Measurements from ENCODE around the gene DNAAF1. TPM values are rescaled to one million over a fixed set of nuclear protein-coding genes. Genes with fewer than 3 reads are reported as not detected.

Gene DNAAF1
- total and polyA plus RNA-seq, 4 experiments from 2014 or later = 0.19 to 1.2 TPM; not detected in 2

DNA sequence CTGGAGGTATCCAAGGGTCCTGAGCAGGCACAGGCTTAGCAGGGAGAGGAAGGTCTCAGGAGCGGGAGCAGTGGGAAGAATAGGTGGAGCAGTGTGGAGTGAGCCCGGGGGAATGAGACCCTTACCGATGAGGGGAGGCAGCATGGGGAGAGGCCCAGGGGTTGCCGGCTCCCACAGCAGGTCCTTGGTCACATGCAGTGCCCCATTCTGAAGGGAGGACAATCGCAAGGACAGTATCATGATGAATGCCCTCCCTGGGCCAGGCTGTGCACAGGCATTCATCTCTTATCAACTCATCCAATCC lies 38.4 kb downstream of the DNAAF1 start:
- H3K9me3 Mint-ChIP-seq = no peaks in the 10 kb centered on the region
- peaks cover 10 to 32% (median 21%) of the 10 kb centered on the region in 4 donors for H3K4me1 Mint-ChIP-seq
- ChIA-PET POLR2A (ENCODE audit: partially characterized antibody) (no interaction called here), CTCF (ENCODE audit: partially characterized antibody) (interaction anchor here (1.8 to 2.5 kb wide), 2 partner anchors 8 to 99 kb away, joined by 6 to 8 read pairs; no protein-coding TSS in a partner anchor)
- no peak overlapping the region for H3K27ac Mint-ChIP-seq
- H3K27me3 Mint-ChIP-seq = no peaks in the 10 kb centered on the region
- Histone ChIP-seq H3K9me3 (ENCODE audit: control insufficient read depth in 1 of 2, low read length in 2 of 2) (no peaks in the 10 kb centered on the region), H3K4me1 (ENCODE audit: insufficient read depth, low read length) (peaks cover 19% of the 10 kb centered on the region), H3K4me3 (ENCODE audit: low read length in 2 of 2) (no peak overlapping the region), H3K27me3 (ENCODE audit: insufficient read depth, low read length) (no peaks in the 10 kb centered on the region), H3K27ac (ENCODE audit: low read depth, low read length) (no peak overlapping the region), H3K36me3 (ENCODE audit: insufficient read depth, low read length) (peaks cover 42% of the 10 kb centered on the region)
- peaks cover 16 to 35% of the 10 kb centered on the region in 2 donors for H3K36me3 Mint-ChIP-seq
- no peak for DNase-seq
- no peak overlapping the region for H3K4me3 Mint-ChIP-seq
- intact Hi-C loops (cut with micrococcal nuclease) = no loop called here

DNA sequence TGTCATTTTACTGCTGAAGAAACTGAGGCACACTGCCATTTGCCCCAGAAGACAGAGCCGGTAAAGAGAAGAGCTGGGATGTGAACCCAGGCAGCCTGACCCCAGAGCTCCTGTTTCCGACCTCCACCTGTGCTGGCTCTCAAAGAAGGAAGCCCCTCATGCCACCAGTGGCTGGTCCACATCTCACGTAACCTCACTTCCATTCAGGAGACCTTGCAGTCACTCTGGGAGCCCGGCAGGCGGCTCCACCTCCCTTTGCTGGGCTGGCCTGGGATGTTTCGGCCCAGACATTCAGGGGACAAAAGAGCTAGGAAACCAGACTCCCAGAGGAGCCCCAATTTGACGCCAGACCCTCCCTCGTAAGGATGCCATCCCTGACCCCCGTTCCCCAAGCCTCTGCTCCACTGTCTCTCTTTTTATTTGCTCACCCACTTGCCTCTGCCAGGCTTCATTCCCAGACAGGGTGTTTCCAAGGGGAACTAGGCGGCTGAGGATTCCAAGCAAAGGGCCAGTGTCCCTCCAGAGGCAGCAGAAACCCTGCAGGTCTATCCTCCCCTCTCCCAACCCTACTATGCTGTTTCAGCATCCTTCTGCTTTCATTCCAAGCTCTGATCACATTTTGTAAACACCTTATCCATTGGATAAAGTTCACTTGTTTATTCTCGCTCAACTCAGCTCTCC lies 38.9 kb downstream of the DNAAF1 start:
- Mint-ChIP-seq H3K27me3 (no peaks in the 10 kb centered on the region), H3K4me3 (peak overlapping the region in 1 of 8 donors; percentile 15), H3K4me1 (peaks cover 10 to 32% (median 21%) of the 10 kb centered on the region in 4 donors), H3K36me3 (peaks cover 16 to 30% of the 10 kb centered on the region in 2 donors), H3K9me3 (no peaks in the 10 kb centered on the region), H3K27ac (peak overlapping the region in 1 of 7 donors; percentile 67)
- ChIA-PET CTCF (ENCODE audit: partially characterized antibody) (interaction anchor here (1.8 to 2.5 kb wide), 2 partner anchors 9 to 100 kb away, joined by 6 to 8 read pairs; no protein-coding TSS in a partner anchor), POLR2A (ENCODE audit: partially characterized antibody) (no interaction called here)
- no peaks in the 10 kb centered on the region for H3K27me3 ChIP-seq (ENCODE audit: insufficient read depth, low read length)
- no peak for DNase-seq
- no peak overlapping the region for H3K4me3 ChIP-seq (ENCODE audit: low read length in 2 of 2)
- H3K27ac ChIP-seq (ENCODE audit: low read depth, low read length) = no peak overlapping the region
- H3K9me3 ChIP-seq (ENCODE audit: control insufficient read depth in 1 of 2, low read length in 2 of 2) = no peaks in the 10 kb centered on the region
- H3K36me3 ChIP-seq (ENCODE audit: insufficient read depth, low read length) = peaks cover 38% of the 10 kb centered on the region
- intact Hi-C loops (cut with micrococcal nuclease) = no loop called here
- H3K4me1 ChIP-seq (ENCODE audit: insufficient read depth, low read length) = peaks cover 19% of the 10 kb centered on the region

DNA sequence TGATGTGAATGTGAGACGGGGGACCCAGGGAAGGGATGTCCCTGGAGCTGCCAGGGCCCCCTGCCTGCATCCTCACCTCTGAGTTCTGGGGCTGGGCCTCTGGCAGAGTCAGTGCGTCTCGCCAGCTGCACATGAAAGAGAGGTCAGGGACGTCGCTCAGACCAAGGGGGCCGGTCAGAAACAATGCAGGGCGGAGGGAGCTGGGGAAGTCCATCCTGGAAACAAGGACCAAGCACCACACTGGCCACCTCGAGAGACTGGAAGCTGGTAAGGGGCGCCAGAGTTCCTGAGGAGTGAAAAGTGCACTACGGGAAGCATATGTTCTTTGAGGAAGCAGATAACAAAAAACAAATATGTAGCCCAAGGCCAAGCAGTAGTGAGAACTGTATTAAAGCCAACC lies 39.7 kb downstream of the DNAAF1 start:
- CTCF ChIA-PET (ENCODE audit: partially characterized antibody) = interaction anchor here (1.8 to 2.5 kb wide), 2 partner anchors 9 to 101 kb away, joined by 6 to 8 read pairs; no protein-coding TSS in a partner anchor
- Histone ChIP-seq H3K9me3 (ENCODE audit: control insufficient read depth in 1 of 2, low read length in 2 of 2) (no peaks in the 10 kb centered on the region), H3K27me3 (ENCODE audit: insufficient read depth, low read length) (no peaks in the 10 kb centered on the region), H3K36me3 (ENCODE audit: insufficient read depth, low read length) (peaks cover 38% of the 10 kb centered on the region), H3K4me3 (ENCODE audit: low read length in 2 of 2) (no peak overlapping the region), H3K4me1 (ENCODE audit: insufficient read depth, low read length) (peaks cover 19% of the 10 kb centered on the region), H3K27ac (ENCODE audit: low read depth, low read length) (no peak overlapping the region)
- H3K9me3 Mint-ChIP-seq = no peaks in the 10 kb centered on the region
- H3K4me1 Mint-ChIP-seq = peaks cover 10 to 32% (median 21%) of the 10 kb centered on the region in 4 donors
- peak overlapping the region in 6 of 7 donors; percentile 14 to 89 (median 52) for H3K27ac Mint-ChIP-seq
- intact Hi-C loops (cut with micrococcal nuclease) = loop anchor here (5.0 kb wide), 1 partner anchor 843 kb away; the partner anchor contains the start of gene KIAA0513
- peak overlapping the region; percentile 81 to 95 (median 93) for H3K4me3 Mint-ChIP-seq
- H3K27me3 Mint-ChIP-seq = no peaks in the 10 kb centered on the region
- DNase-seq = no peak
- H3K36me3 Mint-ChIP-seq = peaks cover 16 to 28% of the 10 kb centered on the region in 2 donors
- POLR2A ChIA-PET (ENCODE audit: partially characterized antibody) = no interaction called here

DNA sequence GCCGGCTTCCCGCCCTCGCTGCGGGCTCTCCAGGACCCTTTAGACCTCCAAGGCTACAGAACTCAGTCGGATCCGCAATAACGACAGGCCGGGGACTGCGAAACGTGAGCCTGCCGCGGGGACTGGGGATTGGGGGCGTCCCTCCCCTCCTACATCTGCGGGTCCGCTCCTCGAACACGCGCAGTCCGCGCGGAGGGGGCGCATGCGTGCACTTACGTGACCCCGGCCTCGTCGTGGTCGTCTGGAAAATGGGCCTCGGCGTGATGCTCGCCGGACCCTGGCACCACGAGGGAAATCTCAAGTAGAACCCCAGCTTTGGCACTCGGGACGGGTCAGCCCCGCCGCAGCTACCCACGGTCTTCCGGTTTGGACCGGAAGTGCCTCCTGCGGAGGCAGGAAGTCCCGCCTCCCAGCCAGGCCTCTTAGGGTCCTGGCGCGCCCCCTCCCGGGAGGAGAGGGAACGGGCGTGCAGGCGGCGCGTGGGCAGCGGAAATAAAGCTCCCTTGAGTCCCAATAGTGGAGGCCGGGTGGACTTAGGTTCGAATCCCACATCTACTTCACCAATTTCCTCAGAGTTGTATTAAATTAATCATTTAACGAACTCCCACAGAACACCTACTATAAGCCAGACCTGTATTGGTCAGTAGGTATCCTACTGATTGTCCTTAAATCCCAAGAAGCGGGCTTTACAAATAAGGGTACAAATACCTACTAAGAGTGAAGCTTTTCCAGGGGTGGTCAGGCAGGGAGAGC lies 41.8 kb downstream of the DNAAF1 start, which contains the start of gene TAF1C:
TAF1C (minus strand) TSS at position 373 of the 753 bp plus-strand sequence. CDS start 2,069 bp downstream, outside the sequence.
- no peaks in the 10 kb centered on the region for H3K9me3 Mint-ChIP-seq
- peak within 1 kb of the TSS; percentile 71 for H3K27ac ChIP-seq (ENCODE audit: low read depth, low read length)
- H3K4me3 ChIP-seq (ENCODE audit: low read length in 2 of 2) = peak within 1 kb of the TSS; percentile 90 to 98
- peaks cover 19% of the 10 kb centered on the region for H3K4me1 ChIP-seq (ENCODE audit: insufficient read depth, low read length)
- DNase-seq = peak; percentile 83 to 88 (median 86)
- ChIA-PET CTCF (ENCODE audit: partially characterized antibody) (interaction anchor here (0.6 to 3.3 kb wide), 35 partner anchors 9 to 378 kb away, joined by 3 to 55 read pairs (median 4); partner anchors contain the start of genes DNAAF1, HSDL1 and MBTPS1), POLR2A (ENCODE audit: partially characterized antibody) (interaction anchor here (0.6 to 2.3 kb wide), 10 partner anchors 9 to 379 kb away, joined by 3 to 36 read pairs (median 4); partner anchors contain the start of genes DNAAF1, HSBP1, HSDL1 and MBTPS1)
- H3K36me3 ChIP-seq (ENCODE audit: insufficient read depth, low read length) = peaks cover 24% of the 10 kb centered on the region
- intact Hi-C loops (cut with micrococcal nuclease) = loop anchor here (1.0 to 5.0 kb wide), 5 partner anchors 42 to 840 kb away; partner anchors contain the start of genes DNAAF1, HSBP1, HSDL1 and KIAA0513
- peak within 1 kb of the TSS; percentile 91 to 95 (median 93) for H3K4me3 Mint-ChIP-seq
- H3K27ac Mint-ChIP-seq = peak within 1 kb of the TSS; percentile 77 to 97 (median 94)
- H3K27me3 Mint-ChIP-seq = no peaks in the 10 kb centered on the region
- H3K4me1 Mint-ChIP-seq = peaks cover 10 to 32% (median 21%) of the 10 kb centered on the region in 4 donors
- peaks cover 9 to 20% of the 10 kb centered on the region in 2 donors for H3K36me3 Mint-ChIP-seq
- no peaks in the 10 kb centered on the region for H3K9me3 ChIP-seq (ENCODE audit: control insufficient read depth in 1 of 2, low read length in 2 of 2)
- H3K27me3 ChIP-seq (ENCODE audit: insufficient read depth, low read length) = no peaks in the 10 kb centered on the region

DNA sequence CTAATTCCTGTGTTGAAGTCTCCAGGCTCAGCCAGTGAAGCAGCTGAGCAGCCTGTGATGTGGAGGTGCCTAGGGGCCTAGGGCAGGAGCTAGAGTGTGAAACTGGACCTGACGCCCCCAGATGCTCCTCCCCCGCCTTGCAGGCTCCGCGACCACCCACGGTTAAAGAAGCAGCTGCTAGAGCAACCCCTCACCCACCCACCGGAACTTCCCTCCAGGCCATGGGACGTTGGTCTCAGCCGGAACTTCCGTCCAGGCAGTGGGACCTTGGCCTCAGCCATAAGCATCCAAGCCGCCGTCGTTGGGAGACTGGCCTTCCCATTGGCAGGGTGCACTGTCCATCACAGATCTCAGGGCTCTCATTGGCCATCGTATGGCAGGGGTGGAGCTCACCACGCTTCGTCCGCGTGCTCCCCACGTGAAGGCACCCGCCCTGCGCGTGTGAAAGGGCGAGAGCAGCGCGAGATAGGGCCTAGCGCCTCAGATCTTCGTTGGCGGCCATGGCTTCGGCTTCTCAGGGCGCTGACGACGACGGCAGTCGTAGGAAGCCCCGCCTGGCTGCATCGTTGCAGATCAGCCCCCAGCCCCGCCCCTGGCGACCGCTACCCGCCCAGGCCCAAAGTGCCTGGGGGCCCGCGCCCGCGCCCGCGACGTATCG lies 45.8 kb downstream of the DNAAF1 start, which contains the start of gene ADAD2:
ADAD2 (plus strand) TSS at position 427 of the 658 bp plus-strand sequence; CDS start at position 501, 74 bp downstream.
- no peak for DNase-seq
- intact Hi-C loops (cut with micrococcal nuclease) = no loop called here
- peak within 1 kb of the TSS in 2 of 7 donors; percentile 36 to 65 for H3K27ac Mint-ChIP-seq
- Histone ChIP-seq H3K27ac (ENCODE audit: low read depth, low read length) (no peak within 1 kb of the TSS), H3K9me3 (ENCODE audit: control insufficient read depth in 1 of 2, low read length in 2 of 2) (no peaks in the 10 kb centered on the region), H3K36me3 (ENCODE audit: insufficient read depth, low read length) (no peaks in the 10 kb centered on the region), H3K4me1 (ENCODE audit: insufficient read depth, low read length) (peaks cover 15% of the 10 kb centered on the region), H3K4me3 (ENCODE audit: low read length in 2 of 2) (no peak within 1 kb of the TSS), H3K27me3 (ENCODE audit: insufficient read depth, low read length) (no peaks in the 10 kb centered on the region)
- H3K4me3 Mint-ChIP-seq = no peak within 1 kb of the TSS
- H3K4me1 Mint-ChIP-seq = peaks cover 4 to 32% (median 20%) of the 10 kb centered on the region in 4 donors
- H3K27me3 Mint-ChIP-seq = no peaks in the 10 kb centered on the region
- ChIA-PET POLR2A (ENCODE audit: partially characterized antibody) (no interaction called here), CTCF (ENCODE audit: partially characterized antibody) (interaction anchor here (1.2 kb wide), 1 partner anchor 106 kb away, joined by 3 read pairs; no protein-coding TSS in a partner anchor)
- no peaks in the 10 kb centered on the region for H3K9me3 Mint-ChIP-seq
- H3K36me3 Mint-ChIP-seq = peaks cover 0 to 3% of the 10 kb centered on the region in 2 donors

DNA sequence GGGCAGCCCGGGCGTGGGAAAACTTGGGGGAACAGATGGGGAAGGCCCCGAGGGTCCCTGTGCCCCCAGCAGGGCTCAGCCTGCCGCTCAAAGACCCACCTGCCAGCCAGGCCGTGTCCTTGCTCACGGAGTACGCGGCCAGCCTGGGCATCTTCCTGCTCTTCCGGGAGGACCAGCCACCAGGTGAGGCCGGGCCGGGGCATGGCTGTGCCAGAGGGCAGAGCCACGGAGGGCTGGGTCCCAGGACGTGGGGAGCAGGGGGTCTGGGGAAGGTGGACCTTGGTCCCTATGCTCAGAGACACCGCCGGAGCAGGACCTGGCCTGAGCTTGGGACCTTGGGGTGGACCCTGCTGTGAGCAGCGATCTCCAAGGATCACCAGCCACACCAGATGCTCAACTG lies 46.4 kb downstream of the DNAAF1 start:
- Mint-ChIP-seq H3K27me3 (no peaks in the 10 kb centered on the region), H3K27ac (no peak overlapping the region), H3K36me3 (peaks cover 0 to 3% of the 10 kb centered on the region in 2 donors), H3K9me3 (no peaks in the 10 kb centered on the region), H3K4me3 (no peak overlapping the region), H3K4me1 (peaks cover 3 to 25% (median 17%) of the 10 kb centered on the region in 4 donors)
- Histone ChIP-seq H3K27ac (ENCODE audit: low read depth, low read length) (no peak overlapping the region), H3K9me3 (ENCODE audit: control insufficient read depth in 1 of 2, low read length in 2 of 2) (no peaks in the 10 kb centered on the region), H3K4me3 (ENCODE audit: low read length in 2 of 2) (no peak overlapping the region), H3K27me3 (ENCODE audit: insufficient read depth, low read length) (no peaks in the 10 kb centered on the region), H3K36me3 (ENCODE audit: insufficient read depth, low read length) (no peaks in the 10 kb centered on the region), H3K4me1 (ENCODE audit: insufficient read depth, low read length) (peaks cover 10% of the 10 kb centered on the region)
- intact Hi-C loops (cut with micrococcal nuclease) = no loop called here
- DNase-seq = no peak
- ChIA-PET POLR2A (ENCODE audit: partially characterized antibody) (no interaction called here), CTCF (ENCODE audit: partially characterized antibody) (no interaction called here)
